Caco-2 (cell line): Measurements from ENCODE around the gene TBC1D12. TPM values are rescaled to one million over a fixed set of nuclear protein-coding genes. Genes with fewer than 3 reads are reported as not detected.

Source experiments
- Bru-seq: library from RNA; stranded (reverse); fragments of 400-500 nt; gene quantifications from one replicate; lab custom pipeline; 2021; lab: Mats Ljungman, UMichigan
- BruChase-seq, 2 experiments: library from RNA; stranded (reverse); fragments of 400-500 nt; gene quantifications; one replicate each; lab custom pipeline; 2021; lab: Mats Ljungman, UMichigan
- BruUV-seq: library from RNA; stranded (reverse); fragments of 400-500 nt; replicated peaks from 2 replicates; lab custom pipeline; 2021; lab: Mats Ljungman, UMichigan
- CTCF ChIA-PET: fragments of 300-600 bp; sonication (Branson Sonifier 250); formaldehyde crosslinking; loops from one replicate; lab custom pipeline; 2022; ENCODE audit warnings: antibody characterized with exemption; lab: Charles Lee
- POLR2A ChIA-PET: fragments of 300-600 bp; sonication (Branson Sonifier 250); formaldehyde crosslinking; loops from one replicate; lab custom pipeline; 2022; ENCODE audit warnings: antibody characterized with exemption; lab: Charles Lee
- DNase-seq, 2 experiments: peaks; one replicate each; pipeline versions ENCODE4 v3.0.0 to v3.0.0-alpha.2; 2020 to 2022
- H3K27me3 ChIP-seq: replicated peaks from 2 replicates; pipeline ENCODE4 v1.6.0; 2011; ENCODE audit warnings: low read length; ENCODE audit not compliant: control insufficient read depth, insufficient read depth
- H3K36me3 ChIP-seq: 2 replicates; pipeline ENCODE4 v1.5.1; 2011; ENCODE audit warnings: low read length; ENCODE audit not compliant: control insufficient read depth, insufficient read depth
- H3K4me1 ChIP-seq: fragments of 250-450 bp; sonication (Bioruptor Pico); 2 replicates; pipeline ENCODE4 v1.5.1; 2020; ENCODE audit warnings: mild to moderate bottlenecking
- H3K4me3 ChIP-seq: 2 replicates; pipeline ENCODE4 v1.5.1; 2011; ENCODE audit warnings: low read depth, mild to moderate bottlenecking, control low read depth, low read length
- H3K9me3 ChIP-seq: fragments of 250-450 bp; sonication (Bioruptor Pico); 2 replicates; pipeline ENCODE4 v1.5.1; 2020; ENCODE audit warnings: mild to moderate bottlenecking, moderate library complexity
- H3K27ac Mint-ChIP-seq: one replicate; pipeline ENCODE4 v1.8.0; 2022; ENCODE audit warnings: mixed read lengths; ENCODE audit not compliant: unreplicated experiment
- H3K27me3 Mint-ChIP-seq: one replicate; pipeline ENCODE4 v1.8.0; 2022; ENCODE audit warnings: mixed read lengths; ENCODE audit not compliant: insufficient read depth, unreplicated experiment
- H3K36me3 Mint-ChIP-seq: one replicate; pipeline ENCODE4 v1.8.0; 2022; ENCODE audit warnings: mild to moderate bottlenecking, mixed read lengths; ENCODE audit not compliant: insufficient read depth, unreplicated experiment
- H3K4me1 Mint-ChIP-seq: one replicate; pipeline ENCODE4 v1.8.0; 2022; ENCODE audit warnings: low read depth, mixed read lengths; ENCODE audit not compliant: unreplicated experiment
- H3K4me3 Mint-ChIP-seq: one replicate; pipeline ENCODE4 v1.8.0; 2022; ENCODE audit warnings: mild to moderate bottlenecking, moderate library complexity, mixed read lengths; ENCODE audit not compliant: unreplicated experiment
- H3K9me3 Mint-ChIP-seq: one replicate; pipeline ENCODE4 v1.8.0; 2022; ENCODE audit warnings: mixed read lengths; ENCODE audit not compliant: unreplicated experiment
- intact Hi-C: fragments of 100-400 bp; cut with micrococcal nuclease; formaldehyde crosslinking; loops from one replicate; pipeline ENCODE4 v1.10.0; 2022; ENCODE audit not compliant: unreplicated experiment
- long read RNA-seq: library from polyadenylated mRNA; stranded (forward); transcript quantifications from one replicate; pipeline ENCODE4 v2.0.0, GENCODE V29; 2022
- total RNA-seq: library from RNA; stranded (reverse); gene quantifications from 2 replicates; pipeline ENCODE4 v1.2.3, GENCODE V29; 2022
- TF ChIP-seq, protein P1 (sequence below), 2 experiments: fragments of 200-600 bp in 1 of 2; IDR thresholded peaks; 1 replicate in 1 of 2; 2 replicates in 1 of 2; pipeline versions ENCODE4 v1.5.1 to v1.8.0; 2011 to 2022; ENCODE audit warnings: antibody characterized with exemption in 1 of 2, control low read depth in 1 of 2, inconsistent platforms in 1 of 2, low read depth in 1 of 2, low read length in 1 of 2, mild to moderate bottlenecking in 1 of 2, moderate library complexity in 1 of 2; ENCODE audit not compliant: insufficient read depth in 1 of 2, severe bottlenecking in 1 of 2, unreplicated experiment in 1 of 2

TBC1D12 gene
- total RNA-seq (32.1 and 33.8 TPM in 2 replicates), Bru-seq, nascent RNA (percentile 90 among the genes with signal in this experiment), BruChase-seq, experiment 1, labeled RNA remaining after a 2-hour chase (percentile 89 among the genes with signal in this experiment), BruChase-seq, experiment 2, labeled RNA remaining after a 6-hour chase (percentile 81 among the genes with signal in this experiment)
- long read RNA-seq, full-length matches to known transcripts = 17 of 29 reads
- long read RNA-seq, partial matches to known transcripts = 1 of 29 reads
- long read RNA-seq, other reads (novel, unspliced or antisense) = 11 of 29 reads

DNA sequence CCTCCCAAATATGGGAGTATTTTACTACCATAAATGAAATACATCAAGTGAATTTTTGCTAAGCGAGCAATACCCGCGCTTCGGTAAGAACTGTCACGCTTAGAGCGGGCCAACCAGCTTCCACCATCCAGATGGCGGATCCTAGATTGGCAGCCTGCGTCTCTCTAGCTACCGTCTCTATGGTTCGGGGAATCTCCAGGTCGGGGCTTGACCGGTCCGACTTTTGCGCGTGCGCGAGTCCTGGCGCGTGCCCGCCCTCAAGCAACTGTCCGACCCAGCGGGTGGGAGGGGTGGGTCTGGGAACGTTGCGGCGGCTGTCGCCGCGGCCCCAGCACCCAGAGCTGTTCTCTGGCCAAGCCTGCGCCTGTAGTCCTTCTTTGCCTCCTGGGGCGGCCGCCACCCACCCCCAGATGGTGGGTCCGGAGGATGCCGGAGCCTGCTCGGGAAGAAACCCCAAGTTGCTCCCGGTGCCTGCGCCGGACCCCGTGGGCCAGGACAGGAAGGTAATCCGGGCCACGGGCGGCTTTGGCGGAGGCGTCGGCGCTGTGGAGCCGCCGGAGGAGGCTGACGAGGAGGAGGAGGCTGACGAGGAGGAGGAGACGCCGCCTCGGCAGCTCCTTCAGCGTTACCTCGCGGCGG is at the start of gene TBC1D12:
Gene TBC1D12 (plus strand): TSS at position 338 of the 639 bp plus-strand sequence. CDS start 73 bp downstream, at position 411.
- Mint-ChIP-seq H3K36me3 (peaks cover 42% of the 10 kb centered on the region), H3K27me3 (no peaks in the 10 kb centered on the region), H3K4me3 (peak within 1 kb of the TSS; percentile 78), H3K9me3 (no peaks in the 10 kb centered on the region), H3K4me1 (peaks cover 37% of the 10 kb centered on the region), H3K27ac (peak within 1 kb of the TSS; percentile 92)
- intact Hi-C loops = loop anchor here (1.0 to 2.0 kb wide), 3 partner anchors 19 to 40 kb away; partner anchors contain the start of gene NOC3L
- Histone ChIP-seq H3K36me3 (no peaks in the 10 kb centered on the region; the same call in 1 of the 2 replicates), H3K4me3 (peak within 1 kb of the TSS; percentile 97), H3K27me3 (no peaks in the 10 kb centered on the region), H3K9me3 (no peaks in the 10 kb centered on the region), H3K4me1 (peaks cover 45% of the 10 kb centered on the region)
- peak; percentile 98 for DNase-seq
- POLR2A ChIA-PET = interaction anchor here (0.6 to 1.6 kb wide), 16 partner anchors 8 to 931 kb away, joined by 3 to 22 read pairs (median 6); partner anchors contain the start of gene NOC3L
- BruUV-seq = no TSS peak
- TF ChIP-seq, protein P1, sequence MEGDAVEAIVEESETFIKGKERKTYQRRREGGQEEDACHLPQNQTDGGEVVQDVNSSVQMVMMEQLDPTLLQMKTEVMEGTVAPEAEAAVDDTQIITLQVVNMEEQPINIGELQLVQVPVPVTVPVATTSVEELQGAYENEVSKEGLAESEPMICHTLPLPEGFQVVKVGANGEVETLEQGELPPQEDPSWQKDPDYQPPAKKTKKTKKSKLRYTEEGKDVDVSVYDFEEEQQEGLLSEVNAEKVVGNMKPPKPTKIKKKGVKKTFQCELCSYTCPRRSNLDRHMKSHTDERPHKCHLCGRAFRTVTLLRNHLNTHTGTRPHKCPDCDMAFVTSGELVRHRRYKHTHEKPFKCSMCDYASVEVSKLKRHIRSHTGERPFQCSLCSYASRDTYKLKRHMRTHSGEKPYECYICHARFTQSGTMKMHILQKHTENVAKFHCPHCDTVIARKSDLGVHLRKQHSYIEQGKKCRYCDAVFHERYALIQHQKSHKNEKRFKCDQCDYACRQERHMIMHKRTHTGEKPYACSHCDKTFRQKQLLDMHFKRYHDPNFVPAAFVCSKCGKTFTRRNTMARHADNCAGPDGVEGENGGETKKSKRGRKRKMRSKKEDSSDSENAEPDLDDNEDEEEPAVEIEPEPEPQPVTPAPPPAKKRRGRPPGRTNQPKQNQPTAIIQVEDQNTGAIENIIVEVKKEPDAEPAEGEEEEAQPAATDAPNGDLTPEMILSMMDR (IDR thresholded peaks at IDR 0.05; ENCODE audit: insufficient read depth in 1 of 2, low read depth in 1 of 2, low read length in 1 of 2, severe bottlenecking in 1 of 2, unreplicated experiment in 1 of 2) = no peak
- CTCF ChIA-PET = interaction anchor here (0.6 to 2.7 kb wide), 9 partner anchors 8 to 228 kb away, joined by 3 to 17 read pairs (median 5); partner anchors contain the start of gene NOC3L

DNA sequence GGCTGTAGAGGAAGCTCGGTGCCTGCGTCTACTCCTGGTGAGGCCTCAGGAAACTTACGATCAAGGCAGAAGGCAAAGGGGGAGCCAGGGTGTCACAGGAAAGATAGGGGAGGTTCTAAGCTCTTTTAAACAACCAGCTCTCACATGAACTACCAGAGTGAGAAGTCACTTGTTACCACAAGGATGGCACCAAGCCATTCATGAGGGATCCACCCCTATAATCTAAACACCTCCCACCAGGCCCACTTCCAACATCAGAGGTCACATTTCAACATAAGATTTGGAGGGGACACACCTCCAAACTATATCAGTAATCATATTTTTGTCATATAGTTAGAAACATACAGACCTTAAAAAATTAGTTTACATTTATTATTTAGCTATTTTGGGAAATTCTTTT is 49.0 kb upstream of the TBC1D12 start:
- ChIA-PET POLR2A (interaction anchor here (0.5 to 0.7 kb wide), 2 partner anchors 38 to 49 kb away, joined by 3 to 8 read pairs; partner anchors contain the start of gene TBC1D12), CTCF (interaction anchor here (2.3 kb wide), 1 partner anchor 91 kb away, joined by 12 read pairs; no protein-coding TSS in a partner anchor)
- no peak overlapping the region for H3K4me3 ChIP-seq
- H3K36me3 ChIP-seq = peaks cover 1% of the 10 kb centered on the region; the same call in 1 of the 2 replicates
- H3K36me3 Mint-ChIP-seq = peaks cover 61% of the 10 kb centered on the region
- no peaks in the 10 kb centered on the region for H3K9me3 ChIP-seq
- intact Hi-C loops = no loop called here
- TF ChIP-seq, protein P1 (IDR thresholded peaks at IDR 0.05; ENCODE audit: insufficient read depth in 1 of 2, low read depth in 1 of 2, low read length in 1 of 2, severe bottlenecking in 1 of 2, unreplicated experiment in 1 of 2) = no peak
- peaks cover 4% of the 10 kb centered on the region; the same call in 1 of the 2 replicates for H3K4me1 ChIP-seq
- no peaks in the 10 kb centered on the region for H3K27me3 ChIP-seq
- DNase-seq = no peak
- H3K27ac Mint-ChIP-seq = no peak overlapping the region
- no peaks in the 10 kb centered on the region for H3K9me3 Mint-ChIP-seq
- no TSS peak for BruUV-seq
- H3K4me3 Mint-ChIP-seq = no peak overlapping the region
- peaks cover 3% of the 10 kb centered on the region for H3K4me1 Mint-ChIP-seq
- H3K27me3 Mint-ChIP-seq = no peaks in the 10 kb centered on the region

DNA sequence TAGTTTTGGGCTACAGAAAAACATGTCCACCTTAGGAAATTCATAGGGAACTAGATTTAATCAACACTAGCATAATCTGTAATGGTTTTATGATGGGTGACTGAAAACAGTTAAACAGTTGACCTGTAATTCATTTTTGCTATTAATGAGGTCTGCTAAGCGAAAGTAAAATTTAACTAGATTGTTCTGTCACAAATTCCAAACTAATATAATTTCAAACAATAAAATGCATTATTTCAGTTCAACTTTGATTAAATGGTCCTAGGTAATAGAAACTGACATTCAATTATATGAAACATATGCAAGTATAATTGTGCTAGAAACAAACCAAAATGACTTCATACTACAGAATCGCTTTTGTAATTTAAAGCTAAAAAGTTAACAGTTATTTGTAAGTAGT is 46.5 kb upstream of the TBC1D12 start:
- BruUV-seq = no TSS peak
- Mint-ChIP-seq H3K36me3 (peaks cover 61% of the 10 kb centered on the region), H3K4me3 (no peak overlapping the region), H3K27me3 (no peaks in the 10 kb centered on the region), H3K4me1 (peaks cover 10% of the 10 kb centered on the region), H3K27ac (no peak overlapping the region), H3K9me3 (no peaks in the 10 kb centered on the region)
- CTCF ChIA-PET = no interaction called here
- no peaks in the 10 kb centered on the region for H3K9me3 ChIP-seq
- H3K36me3 ChIP-seq = peaks cover 1% of the 10 kb centered on the region; the same call in 1 of the 2 replicates
- H3K27me3 ChIP-seq = no peaks in the 10 kb centered on the region
- no peak overlapping the region for H3K4me3 ChIP-seq
- peaks cover 9% of the 10 kb centered on the region; the same call in 1 of the 2 replicates for H3K4me1 ChIP-seq
- POLR2A ChIA-PET = no interaction called here
- TF ChIP-seq, protein P1 (IDR thresholded peaks at IDR 0.05; ENCODE audit: insufficient read depth in 1 of 2, low read depth in 1 of 2, low read length in 1 of 2, severe bottlenecking in 1 of 2, unreplicated experiment in 1 of 2) = no peak
- DNase-seq = no peak
- intact Hi-C loops = no loop called here
